Suprapubic skin (tissue), 4 donors: Measurements from ENCODE around the gene PLA2G4F.

ENCODE experiments used
- CTCF ChIP-seq, 2 donors: fragments of 200-600 bp in 1 of 2; fragments of 450-650 bp in 1 of 2; sonication (generic) in 1 of 2; IDR thresholded peaks; one replicate each; pipeline ENCODE4 v1.5.1; 2016 to 2019; ENCODE audit warnings: antibody characterized with exemption in 2 of 2, mild to moderate bottlenecking in 1 of 2, moderate library complexity in 1 of 2
- EP300 ChIP-seq: sonication (generic); formaldehyde crosslinking; IDR thresholded peaks from one replicate; pipeline ENCODE4 v1.6.1; 2017; ENCODE audit warnings: antibody characterized with exemption
- POLR2A ChIP-seq, 2 donors: fragments of 450-650 bp; IDR thresholded peaks; one replicate each; pipeline ENCODE4 v1.6.1; 2017; ENCODE audit warnings: antibody characterized with exemption in 2 of 2, mild to moderate bottlenecking in 2 of 2, moderate library complexity in 2 of 2
- POLR2AphosphoS5 ChIP-seq, 3 donors: sonication (generic); formaldehyde crosslinking; IDR thresholded peaks; one replicate each; pipeline ENCODE4 v1.6.1; 2017; ENCODE audit warnings: antibody characterized with exemption in 3 of 3

- TF ChIP-seq CTCF (IDR thresholded peaks at IDR 0.05) (no peak), POLR2AphosphoS5 (IDR thresholded peaks at IDR 0.05) (no peak), EP300 (no peak), POLR2A (IDR thresholded peaks at IDR 0.05) (no peak)
These were observed 7.5 kb downstream of the PLA2G4F start for GRCh38 chr15:42148808-42149492.
